PC-3 (cell line): ENCODE results near the gene GPR108. TPM values are rescaled to one million over a fixed set of nuclear protein-coding genes. Genes with fewer than 3 reads are reported as not detected.
A peak's percentile ranks its signal among the peaks of the same experiment; 100 is the strongest.

Experiments
- ATAC-seq: fragments of 200-7000 bp; cut with Tn5 transposase; 2 replicates; pipeline ENCODE4 v1.9.1; 2020; ENCODE audit warnings: mild to moderate bottlenecking, moderate library complexity
- BruUV-seq: library from RNA; stranded (reverse); fragments of 400-500 nt; replicated peaks from 2 replicates; lab custom pipeline; 2021; lab: Mats Ljungman, UMichigan
- CTCF ChIA-PET: fragments of 300-600 bp; sonication (Branson Sonifier 250); formaldehyde crosslinking; loops from one replicate; lab custom pipeline; 2022; ENCODE audit warnings: antibody characterized with exemption; lab: Charles Lee
- POLR2A ChIA-PET: fragments of 300-600 bp; sonication (Branson Sonifier 250); formaldehyde crosslinking; loops from one replicate; lab custom pipeline; 2022; ENCODE audit warnings: antibody characterized with exemption; ENCODE audit not compliant: unreplicated experiment; lab: Charles Lee
- DNase-seq: peaks from one replicate; pipeline ENCODE4 v3.0.0-alpha.2; 2015
- H2AFZ ChIP-seq: fragments of 300-600 bp; sonication (generic); 2 replicates; pipeline ENCODE4 v1.6.0; 2016; ENCODE audit warnings: antibody characterized with exemption, low read length
- H3F3A ChIP-seq: fragments of 300-600 bp; sonication (generic); one replicate; pipeline ENCODE4 v1.6.0; 2017; ENCODE audit warnings: antibody characterized with exemption, low read length, control low read depth, mild to moderate bottlenecking; ENCODE audit not compliant: unreplicated experiment
- H3K27ac ChIP-seq: fragments of 300-600 bp; sonication (generic); 2 replicates; pipeline ENCODE4 v1.5.1; 2016; ENCODE audit warnings: mild to moderate bottlenecking, low read length
- H3K27me3 ChIP-seq: fragments of 300-600 bp; sonication (generic); 2 replicates; pipeline ENCODE4 v1.6.1; 2016; ENCODE audit warnings: low read length, mixed read lengths
- H3K36me3 ChIP-seq: fragments of 300-600 bp; sonication (generic); 2 replicates; pipeline ENCODE4 v1.6.1; 2016; ENCODE audit warnings: low read depth, mixed run types, low read length, mixed read lengths
- H3K4me1 ChIP-seq: fragments of 300-600 bp; sonication (generic); 2 replicates; pipeline ENCODE4 v1.5.1; 2016; ENCODE audit warnings: low read length; ENCODE audit not compliant: insufficient read depth
- H3K4me2 ChIP-seq: fragments of 300-600 bp; sonication (generic); 2 replicates; pipeline ENCODE4 v1.6.0; 2016; ENCODE audit warnings: low read length
- H3K4me3 ChIP-seq: fragments of 300-600 bp; sonication (generic); 2 replicates; pipeline ENCODE4 v1.5.1; 2016; ENCODE audit warnings: mild to moderate bottlenecking, low read length, mixed read lengths
- H3K79me2 ChIP-seq: fragments of 300-600 bp; sonication (generic); 2 replicates; pipeline ENCODE4 v1.6.1; 2017; ENCODE audit warnings: low read length, mixed read lengths
- H3K9ac ChIP-seq: fragments of 300-600 bp; sonication (generic); 2 replicates; pipeline ENCODE4 v1.6.0; 2016; ENCODE audit warnings: mild to moderate bottlenecking, low read length
- H3K9me2 ChIP-seq: fragments of 300-600 bp; sonication (generic); replicated peaks from 2 replicates; pipeline ENCODE4 v1.6.1; 2016; ENCODE audit warnings: mixed run types, low read length, mixed read lengths
- H3K9me3 ChIP-seq: fragments of 300-600 bp; sonication (generic); 2 replicates; pipeline ENCODE4 v1.6.1; 2016; ENCODE audit warnings: low read length, mixed read lengths
- H4K20me1 ChIP-seq: fragments of 300-600 bp; sonication (generic); 2 replicates; pipeline ENCODE4 v1.6.1; 2016; ENCODE audit warnings: low read length, mixed read lengths
- CTCF ChIP-seq: fragments of 300-600 bp; sonication (generic); conservative IDR thresholded peaks from 2 replicates; pipeline ENCODE4 v1.5.1; 2017; ENCODE audit warnings: antibody characterized with exemption, low read depth, mild to moderate bottlenecking, low read length
- EZH2 ChIP-seq: fragments of 300-600 bp; sonication (generic); IDR thresholded peaks from one replicate; pipeline ENCODE4 v1.6.1; 2017; ENCODE audit warnings: antibody characterized with exemption, mild to moderate bottlenecking, low read length; ENCODE audit not compliant: unreplicated experiment
- EZH2phosphoT487 ChIP-seq: fragments of 300-600 bp; sonication (generic); IDR thresholded peaks from 2 replicates; pipeline ENCODE4 v1.6.1; 2018; ENCODE audit warnings: mild to moderate bottlenecking, antibody characterized with exemption, low read length, borderline replicate concordance
- intact Hi-C: fragments of 100-400 bp; cut with micrococcal nuclease; formaldehyde crosslinking; loops from 2 replicates; pipeline ENCODE4 v1.9.0; 2023
- total RNA-seq: library from RNA; depleted of rRNA; stranded (reverse); fragments of >200 nt; gene quantifications from 2 replicates; pipeline ENCODE4 v1.2.3, GENCODE V29; 2014

Gene GPR108
- total RNA-seq, 1 experiment from 2014 or later, result 78.7 TPM

GRCh38 chr19:6739883-6740588 is 2.7 kb upstream of the GPR108 start:
- CTCF ChIA-PET, result interaction anchor here (0.6 kb wide), 2 partner anchors 123 to 601 kb away, joined by 3 read pairs; no protein-coding TSS in a partner anchor
- POLR2A ChIA-PET, result no interaction called here

GRCh38 chr19:6739390-6739882 is 2.1 kb upstream of the GPR108 start, which contains the start of gene TRIP10:
TSS of gene TRIP10 (plus strand) at chr19:6739680. CDS start at chr19:6739762, 82 bp downstream.
- H3K79me2 ChIP-seq, result peaks cover 50% of the 10 kb centered on the region
- peak within 1 kb of the TSS; percentile 96 for H2AFZ ChIP-seq
- ChIA-PET POLR2A (no interaction called here), CTCF (interaction anchor here (0.6 to 2.3 kb wide), 3 partner anchors 124 to 602 kb away, joined by 3 to 40 read pairs (median 3); no protein-coding TSS in a partner anchor)
- ATAC-seq (peak; percentile 2), DNase-seq (peak; percentile 87)
- no peaks in the 10 kb centered on the region for H4K20me1 ChIP-seq
- peak within 1 kb of the TSS; percentile 50 for H3K27ac ChIP-seq
- no peaks in the 10 kb centered on the region for H3K27me3 ChIP-seq
- no peaks in the 10 kb centered on the region for H3K9me3 ChIP-seq
- H3K36me3 ChIP-seq, result peaks cover 13% of the 10 kb centered on the region
- H3K4me1 ChIP-seq, result peaks cover 45% of the 10 kb centered on the region
- no peaks in the 10 kb centered on the region for H3F3A ChIP-seq
- peak within 1 kb of the TSS; percentile 95 for H3K4me2 ChIP-seq
- TF ChIP-seq CTCF (no peak), EZH2phosphoT487 (no peak), EZH2 (no peak)
- no TSS peak for BruUV-seq
- H3K4me3 ChIP-seq, result peak within 1 kb of the TSS; percentile 86
- intact Hi-C loops, result loop anchor here (5.0 kb wide), 1 partner anchor 127 kb away; no protein-coding TSS in a partner anchor
- no peaks in the 10 kb centered on the region for H3K9me2 ChIP-seq
- peak within 1 kb of the TSS; percentile 79 for H3K9ac ChIP-seq

More at GRCh38 chr19:6739883-6740588, 2.7 kb upstream of the GPR108 start:
- Histone ChIP-seq H3K4me2 (peak overlapping the region; percentile 88), H2AFZ (peak overlapping the region; percentile 72), H3K9me2 (no peaks in the 10 kb centered on the region), H3K36me3 (peaks cover 13% of the 10 kb centered on the region), H3F3A (no peaks in the 10 kb centered on the region), H4K20me1 (no peaks in the 10 kb centered on the region), H3K9me3 (no peaks in the 10 kb centered on the region), H3K27ac (peak overlapping the region; percentile 23), H3K27me3 (no peaks in the 10 kb centered on the region), H3K4me3 (peak overlapping the region; percentile 86), H3K79me2 (peaks cover 50% of the 10 kb centered on the region), H3K4me1 (peaks cover 51% of the 10 kb centered on the region), H3K9ac (peak overlapping the region; percentile 79)
- TSS peak; percentile 47 for BruUV-seq
- no peak for TF ChIP-seq EZH2phosphoT487
- TF ChIP-seq CTCF, result no peak
- no peak for DNase-seq
- no peak for ATAC-seq
- intact Hi-C loops, result loop anchor here (5.0 kb wide), 1 partner anchor 128 kb away; no protein-coding TSS in a partner anchor
